Activated CD4-positive, CD25-positive, alpha-beta regulatory T cell (primary cell): Measurements from ENCODE around the gene NUDT19.
"Not testable (repeated sequence)": the region's sequence is repeated elsewhere in the genome, so short reads cannot be mapped to it uniquely, and the experiment has no call there.

Experiments used
- DNase-seq, 4 experiments: peaks; one replicate each; lab custom pipeline; 2025; lab: John Stamatoyannopoulos, UW

Gene NUDT19

DNA sequence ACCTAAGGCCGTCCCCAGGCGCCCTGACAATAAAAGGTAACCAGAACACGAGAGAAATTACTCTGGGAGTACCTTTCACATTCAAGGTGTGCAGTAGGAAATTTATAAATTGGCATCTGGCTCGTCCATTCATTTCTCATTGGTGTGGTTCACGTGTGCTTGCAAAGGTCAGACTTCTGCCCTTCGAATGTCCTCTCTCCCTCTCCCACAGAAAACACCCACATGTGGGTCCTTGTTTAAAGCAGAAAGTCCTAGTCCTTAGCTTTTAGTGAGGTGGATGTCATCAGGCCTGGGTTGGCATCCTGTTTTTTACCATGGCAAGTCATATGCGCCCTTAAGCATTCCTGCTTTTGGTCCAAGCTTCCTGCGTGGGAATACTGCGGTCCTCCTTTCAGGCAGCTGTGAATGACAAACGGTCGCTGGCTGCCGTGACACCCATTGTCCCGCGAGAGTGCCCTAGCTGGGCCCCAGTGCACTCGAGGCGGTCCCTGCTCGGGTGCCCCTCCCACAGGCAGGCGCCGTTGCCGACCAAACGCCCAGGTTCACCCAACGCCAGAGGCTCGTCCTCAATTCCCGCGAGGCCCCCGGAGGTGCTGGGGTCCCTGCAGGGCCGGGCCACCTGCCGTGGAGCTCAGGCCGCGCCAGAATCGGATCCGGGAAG is at the start of gene NUDT19:
Gene NUDT19 (plus strand): TSS at position 531 of the 661 bp plus-strand sequence. CDS start 140 bp downstream, outside the sequence.
- DNase-seq = peak; percentile 54 to 71 (median 60)

DNA sequence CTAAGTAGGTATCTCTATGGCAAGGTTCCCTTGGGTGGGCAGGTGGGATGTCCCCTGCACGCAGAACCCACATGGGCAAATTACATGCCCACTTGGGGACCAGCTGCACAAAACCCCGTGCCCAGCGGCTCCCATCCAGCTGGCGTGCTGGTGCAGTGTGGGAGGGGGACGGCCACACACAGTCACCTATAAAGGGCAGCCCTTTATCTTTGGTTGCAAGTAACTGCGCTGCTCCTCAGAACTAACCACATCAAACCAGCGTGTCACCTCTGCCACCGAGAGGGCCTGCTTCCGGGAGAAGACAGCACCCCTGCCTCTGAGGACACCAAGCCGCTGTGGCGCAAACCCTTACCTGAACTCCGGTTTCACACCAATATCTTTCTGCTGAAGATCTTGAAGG is 48.9 kb upstream of the NUDT19 start:
- peak; percentile 19 to 50 (median 36) for DNase-seq

DNA sequence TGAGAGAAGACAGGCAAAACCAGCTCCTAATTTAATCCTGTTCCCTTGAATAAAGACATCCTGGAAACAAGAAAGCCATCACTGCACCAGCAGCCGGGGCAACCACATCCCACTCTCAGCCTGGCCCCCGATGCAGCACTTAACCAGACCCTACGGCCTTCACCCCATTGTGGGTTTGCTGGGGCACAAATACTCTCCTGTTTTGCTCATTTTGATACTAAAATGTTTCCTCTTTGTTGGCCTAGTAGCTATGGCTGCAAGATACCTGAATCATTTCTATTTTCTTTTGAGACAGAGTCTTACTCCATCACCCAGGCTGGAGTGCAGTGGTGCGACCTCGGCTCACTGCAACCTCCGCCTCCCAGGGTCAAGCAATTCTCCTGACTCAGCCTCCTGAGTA is 45.1 kb upstream of the NUDT19 start:
- no peak for DNase-seq

DNA sequence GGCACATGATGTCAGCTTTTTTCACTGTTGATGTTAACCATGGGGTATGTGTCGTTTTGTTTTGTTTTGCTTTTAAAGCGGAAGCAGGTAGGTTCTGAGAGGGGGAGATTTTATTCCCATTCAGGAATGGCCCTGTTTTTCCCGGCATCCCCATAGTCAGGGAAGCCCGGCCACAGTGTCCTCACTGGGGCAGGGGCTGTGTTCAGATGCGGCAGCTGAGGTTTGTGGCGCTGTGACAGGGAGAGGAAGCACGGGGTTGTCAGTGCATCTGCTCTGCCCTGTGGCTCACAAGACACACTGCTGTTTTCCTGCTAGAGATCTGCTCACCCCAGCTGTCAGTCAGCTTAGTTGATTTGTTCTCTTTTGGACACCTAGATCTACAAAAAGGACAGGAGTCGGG is 44.3 kb upstream of the NUDT19 start:
- DNase-seq = no peak

DNA sequence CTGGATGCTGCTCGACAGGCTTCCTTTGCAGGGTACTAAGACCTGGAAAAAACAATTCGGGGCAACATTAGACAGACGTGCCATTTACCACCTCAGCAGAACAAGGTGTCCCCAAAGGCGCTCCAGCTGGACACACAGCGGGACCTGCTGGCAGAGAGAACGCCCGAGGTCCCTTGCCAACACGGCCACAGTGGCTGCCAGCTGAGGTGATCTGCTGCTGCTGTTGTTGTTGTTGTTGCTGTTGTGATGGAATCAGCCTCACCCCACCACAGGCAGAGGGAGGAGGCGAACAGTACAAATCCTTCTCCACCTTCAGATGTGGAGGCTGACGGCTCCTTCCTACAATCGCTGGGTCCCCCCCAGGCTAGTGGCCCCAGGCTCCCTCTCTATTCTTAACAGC is 41.9 kb upstream of the NUDT19 start:
- no peak for DNase-seq

- no peak for DNase-seq
These were observed 41.0 kb upstream of the NUDT19 start for GRCh38 chr19:32650671-32651070.

DNA sequence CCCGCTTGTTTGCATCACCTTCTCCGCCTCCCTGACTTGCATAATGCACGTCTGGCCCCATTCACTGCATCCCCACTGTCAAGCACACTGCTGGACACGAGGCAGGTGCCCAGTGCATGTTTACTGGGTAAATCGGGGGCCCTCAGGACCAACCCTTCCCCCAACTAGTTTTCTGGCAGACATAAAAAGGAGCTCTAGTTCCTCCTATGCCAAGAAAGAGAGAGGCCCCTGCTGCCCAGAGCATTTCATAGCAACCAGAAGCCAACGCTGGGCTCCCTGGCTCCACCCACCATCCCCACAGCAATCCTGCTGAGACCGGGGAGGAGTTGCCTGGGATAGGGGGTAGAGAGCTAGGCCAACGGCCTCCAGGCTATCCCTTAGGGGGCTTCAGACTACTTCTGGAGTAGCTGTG is 39.9 kb upstream of the NUDT19 start:
- no peak for DNase-seq

DNA sequence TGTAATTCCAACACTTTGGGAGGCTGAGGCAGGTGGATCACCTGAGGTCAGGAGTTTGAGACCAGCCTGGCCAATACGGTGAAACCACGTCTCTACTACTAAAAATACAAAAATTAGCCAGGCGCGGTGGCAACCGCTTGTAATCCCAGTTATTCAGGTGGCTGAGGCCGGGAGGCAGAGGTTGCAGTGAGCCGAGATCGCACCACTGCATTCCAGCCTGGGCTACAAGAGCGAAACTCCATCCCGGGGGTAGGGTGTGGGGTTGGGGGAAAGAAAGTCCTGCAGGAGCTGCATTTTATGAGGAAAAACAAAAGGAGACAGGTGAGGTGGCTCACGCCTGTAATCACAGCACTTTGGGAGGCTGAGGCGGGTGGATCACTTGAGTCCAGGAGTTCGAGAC is 39.3 kb upstream of the NUDT19 start:
- not testable (repeated sequence) for DNase-seq

DNA sequence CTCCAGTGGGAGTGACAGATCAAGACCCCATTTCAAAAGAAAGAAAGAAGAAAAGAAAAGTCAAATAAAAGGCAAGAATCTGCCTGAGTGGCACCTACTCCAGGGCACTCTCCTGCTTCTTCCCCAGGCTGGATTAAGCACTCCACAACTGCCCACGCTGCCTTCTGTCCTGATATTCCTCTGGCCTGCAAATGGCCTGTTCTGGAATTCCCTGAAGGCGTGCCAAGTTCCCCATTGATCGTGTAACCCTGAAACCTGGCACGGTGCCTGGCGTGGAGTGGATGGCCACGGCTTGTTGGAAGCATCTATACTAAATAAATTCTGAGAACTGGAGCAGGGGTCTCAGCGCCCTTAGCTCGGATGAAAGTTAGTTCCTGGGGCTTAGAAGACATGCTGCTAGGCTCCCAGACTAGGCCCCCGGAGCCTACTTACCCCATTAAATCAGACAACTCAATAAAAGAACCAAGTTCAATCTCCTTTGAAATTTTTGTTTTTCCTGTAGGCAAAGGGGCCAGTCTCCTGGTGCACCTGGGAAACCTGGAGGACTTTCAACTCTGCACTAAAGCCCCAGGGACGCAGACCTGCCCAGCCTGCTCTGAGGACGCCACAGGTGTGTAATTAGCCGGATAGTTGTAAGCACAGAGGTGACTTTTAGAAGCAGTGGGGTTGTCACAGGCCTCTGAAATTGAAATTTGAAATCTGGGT is 38.6 kb upstream of the NUDT19 start:
- no peak for DNase-seq

DNA sequence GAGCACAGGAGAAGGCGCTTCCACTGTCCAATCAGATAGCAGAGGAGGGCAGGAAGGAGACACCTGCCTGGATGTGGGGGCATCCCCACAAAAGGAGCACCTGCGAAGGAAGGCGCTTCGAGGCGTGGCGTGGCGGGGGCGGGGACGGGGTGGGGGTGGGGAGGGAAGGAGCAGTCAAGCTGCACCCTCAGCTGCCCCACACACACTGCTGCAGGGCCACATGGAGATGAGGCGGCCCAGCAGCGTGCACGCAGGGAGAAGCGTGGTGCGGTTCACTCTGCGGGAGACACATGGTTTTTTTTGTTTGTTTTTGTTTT is 38.1 kb upstream of the NUDT19 start:
- no peak for DNase-seq

DNA sequence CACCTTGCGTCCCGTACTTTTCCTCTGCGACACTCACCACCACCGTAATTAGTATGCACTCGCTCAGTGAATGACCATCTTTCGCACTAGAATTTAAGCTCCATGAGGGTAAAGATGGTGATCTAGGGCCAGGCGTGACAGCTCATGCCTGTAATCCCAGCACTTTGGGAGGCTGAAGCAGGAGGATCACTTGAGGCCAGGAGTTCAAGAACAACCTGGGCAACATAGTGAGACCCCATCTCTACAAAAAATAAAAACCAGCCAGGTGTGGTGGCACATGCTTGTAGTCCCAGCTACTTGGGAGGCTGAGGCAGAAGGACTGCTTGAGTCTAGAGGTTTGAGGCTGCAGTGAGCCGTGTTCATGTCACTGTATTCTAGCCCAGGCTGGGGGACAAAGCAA is 35.2 kb upstream of the NUDT19 start:
- DNase-seq = not testable (repeated sequence)

- no peak for DNase-seq
These were observed 33.5 kb upstream of the NUDT19 start for GRCh38 chr19:32658075-32658474.

- no peak for DNase-seq
These were observed 33.1 kb upstream of the NUDT19 start for GRCh38 chr19:32658527-32658926.

DNA sequence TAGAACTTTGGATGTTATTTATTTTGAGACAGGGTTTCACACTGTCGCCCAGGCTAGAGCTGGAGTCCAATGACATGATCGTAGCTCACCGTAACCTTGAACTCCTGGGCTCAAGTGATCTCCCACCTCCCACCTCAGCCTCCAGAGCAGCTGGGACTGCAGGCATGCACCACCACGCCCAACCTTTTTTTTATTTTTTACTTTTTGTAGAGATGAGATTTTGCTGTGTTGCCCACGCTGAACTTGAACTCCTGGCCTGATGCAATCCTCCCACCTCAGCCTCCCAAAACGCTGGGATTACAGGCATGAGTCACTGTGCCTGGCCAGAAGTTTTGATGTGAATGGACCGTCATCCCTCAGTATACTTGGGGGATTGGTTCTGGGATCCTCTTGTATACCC is 30.3 kb upstream of the NUDT19 start:
- no peak for DNase-seq

DNA sequence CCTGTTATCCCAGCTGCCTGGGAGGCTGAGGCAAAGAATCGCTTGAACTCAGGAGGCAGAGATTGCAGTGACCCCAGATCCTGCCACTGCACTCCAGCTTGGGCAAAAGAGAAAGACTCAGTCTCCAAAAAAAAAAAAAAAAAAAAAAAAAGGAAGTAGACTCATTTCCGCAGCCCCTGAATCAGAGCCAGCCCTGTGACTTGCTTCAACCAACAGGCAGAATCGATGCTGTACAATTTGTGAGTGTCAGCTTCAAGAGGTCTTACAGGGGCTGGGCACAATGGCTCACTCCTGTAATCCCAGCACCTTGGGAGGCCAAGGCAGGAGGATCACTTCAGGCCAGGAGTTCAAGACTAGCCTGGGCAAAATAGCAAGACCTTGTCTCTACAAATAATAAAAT is 29.4 kb upstream of the NUDT19 start:
- DNase-seq = no peak

GRCh38 chr19:32666084-32666483 is 25.5 kb upstream of the NUDT19 start:
- no peak for DNase-seq

DNA sequence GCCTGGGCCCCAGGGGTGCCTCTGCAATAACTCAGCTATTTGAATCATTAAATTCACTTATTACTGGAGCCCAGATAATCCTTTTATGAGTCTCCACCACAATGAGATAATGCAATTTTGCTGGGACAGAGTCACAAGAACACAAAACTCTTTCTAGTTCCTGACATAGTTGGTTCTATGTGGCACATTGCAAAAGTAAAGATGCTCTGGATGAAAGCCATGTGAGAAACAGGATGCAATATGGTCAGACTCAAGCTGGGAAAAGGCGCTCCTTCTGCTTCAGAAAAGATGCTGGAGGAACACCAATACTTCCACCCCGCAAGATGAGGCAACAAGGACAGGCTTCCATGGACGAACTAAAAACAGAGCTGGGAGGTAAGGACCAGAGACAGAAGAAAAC is 22.3 kb upstream of the NUDT19 start:
- DNase-seq = no peak

GRCh38 chr19:32671883-32672593 is 19.6 kb upstream of the NUDT19 start:
- no peak for DNase-seq

DNA sequence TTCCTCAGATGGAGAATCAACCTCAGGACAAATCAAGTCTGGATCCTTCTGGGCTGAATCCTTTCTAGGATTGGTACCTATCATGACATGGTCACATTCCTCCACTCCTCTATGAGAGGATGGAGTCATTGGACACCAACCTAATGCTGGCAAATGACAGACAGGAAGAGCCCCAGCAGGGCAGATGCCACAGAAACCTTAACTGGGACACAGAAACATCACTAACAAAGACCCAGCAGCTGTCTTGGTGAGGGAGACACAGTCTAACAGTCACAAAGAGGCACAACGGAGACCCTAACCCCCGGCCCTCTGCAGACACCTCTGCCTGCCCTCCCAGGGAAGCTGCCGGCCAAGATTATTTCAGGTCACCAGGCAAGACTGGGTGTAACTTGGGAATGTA is 18.8 kb upstream of the NUDT19 start:
- DNase-seq = no peak

GRCh38 chr19:32673573-32673972 is 18.0 kb upstream of the NUDT19 start:
- no peak for DNase-seq

GRCh38 chr19:32674153-32674930 is 17.3 kb upstream of the NUDT19 start:
- DNase-seq = no peak

- peak; percentile 96 to 98 (median 98) for DNase-seq
These were observed 16.5 kb upstream of the NUDT19 start, which contains the start of gene ANKRD27 for GRCh38 chr19:32674931-32675719. TSS of gene ANKRD27 (minus strand) at chr19:32675180. CDS start at chr19:32659015, 16,165 bp downstream.
